ENCODE measurements around the gene RACK1. TPM values are rescaled to one million over a fixed set of nuclear protein-coding genes. Genes with fewer than 3 reads are reported as not detected.
"Not testable (repeated sequence)": the region's sequence is repeated elsewhere in the genome, so short reads cannot be mapped to it uniquely, and the experiment has no call there.

The RACK1 gene
- total and polyA plus RNA-seq, 2 donors (not counting 3 experiments of a cell fraction or from before 2014, with no cell fraction given), result 1,910 to 5,629 TPM

- DNase-seq (ENCODE audit: low read depth, low spot score) (no peak), FAIRE-seq (no peak)
- Histone ChIP-seq H3K27me3 (ENCODE audit: control insufficient read depth in 2 of 2, insufficient read depth in 2 of 2, low read length in 2 of 2) (peaks cover 0 to 4% of the 10 kb centered on the region in 2 experiments), H3K9ac (replicated peaks; ENCODE audit: extremely low read depth, insufficient read depth, low read length) (no peak overlapping the region), H3K4me1 (ENCODE audit: control insufficient read depth, extremely low read depth, insufficient read depth, low read length) (peaks cover 3% of the 10 kb centered on the region), H3K27ac (ENCODE audit: insufficient read depth, low read depth, low read length) (no peak overlapping the region), H4K20me1 (replicated peaks; ENCODE audit: control insufficient read depth, extremely low read depth, insufficient read depth, low read length) (no peaks in the 10 kb centered on the region), H3K36me3 (ENCODE audit: control insufficient read depth in 2 of 2, extremely low read depth in 1 of 2, insufficient read depth in 2 of 2, low read length in 2 of 2) (no peaks in the 10 kb centered on the region), H3K4me2 (ENCODE audit: insufficient read depth, low read length) (no peak overlapping the region), H3K9me1 (replicated peaks; ENCODE audit: control insufficient read depth, extremely low read depth, insufficient read depth, low read length) (no peaks in the 10 kb centered on the region), H3K4me3 (replicated peaks in 1 of 3; ENCODE audit: insufficient read depth in 1 of 3, low read depth in 1 of 3, low read length in 3 of 3) (no peak overlapping the region), H2AFZ (ENCODE audit: low read depth, low read length) (no peak overlapping the region), H3K79me2 (ENCODE audit: control insufficient read depth, insufficient read depth, low read length) (no peaks in the 10 kb centered on the region), H3K9me3 (replicated peaks; ENCODE audit: control insufficient read depth, insufficient read depth, low read length) (no peaks in the 10 kb centered on the region)
- dilution Hi-C loops (cut with MboI; ENCODE audit: extremely low pct_ligation_motif_present, low sequenced_read_pairs), result no loop called here
- no TSS peak for BruUV-seq (replicated peaks)
- TF ChIP-seq POLR2AphosphoS5 (IDR thresholded peaks at IDR 0.05; ENCODE audit: insufficient read depth, low read depth, low read length) (no peak), MYC (IDR thresholded peaks at IDR 0.05; ENCODE audit: low read depth, low read length) (no peak), POLR2A (IDR thresholded peaks at IDR 0.05; ENCODE audit: low read depth, low read length) (no peak), FOS (IDR thresholded peaks at IDR 0.05; ENCODE audit: borderline replicate concordance, insufficient read depth, low read length) (no peak), GATA2 (IDR thresholded peaks at IDR 0.05; ENCODE audit: insufficient read depth, insufficient read length, low read depth, low read length) (no peak), MAX (IDR thresholded peaks at IDR 0.05; ENCODE audit: insufficient read depth, insufficient read length) (no peak), CTCF (IDR thresholded peaks at IDR 0.05; ENCODE audit: extremely low read depth in 1 of 2, insufficient read depth in 1 of 2, low read depth in 1 of 2, low read length in 2 of 2) (no peak), JUN (IDR thresholded peaks at IDR 0.05; ENCODE audit: borderline replicate concordance, insufficient read depth, insufficient read length, low read depth) (no peak), EZH2 (IDR thresholded peaks at IDR 0.05; ENCODE audit: borderline replicate concordance, low read depth, low read length, severe bottlenecking) (no peak)
- intact Hi-C loops (cut with micrococcal nuclease), result no loop called here
- ChIA-PET POLR2A (no interaction called here), CTCF (no interaction called here)
Observed at GRCh38 chr5:181211208-181211607, 32.5 kb downstream of the RACK1 start.

- H3K9me1 ChIP-seq (replicated peaks; ENCODE audit: control insufficient read depth, extremely low read depth, insufficient read depth, low read length); dilution Hi-C loops (cut with MboI; ENCODE audit: extremely low pct_ligation_motif_present, low sequenced_read_pairs); POLR2A ChIA-PET; H3K27ac ChIP-seq (ENCODE audit: insufficient read depth, low read depth, low read length); H3K4me2 ChIP-seq (ENCODE audit: insufficient read depth, low read length); H2AFZ ChIP-seq (ENCODE audit: low read depth, low read length); CTCF ChIA-PET; DNase-seq (ENCODE audit: low read depth, low spot score); BruUV-seq (replicated peaks); H3K79me2 ChIP-seq (ENCODE audit: control insufficient read depth, insufficient read depth, low read length); H3K27me3 ChIP-seq (ENCODE audit: control insufficient read depth in 2 of 2, insufficient read depth in 2 of 2, low read length in 2 of 2); FAIRE-seq; H3K36me3 ChIP-seq (ENCODE audit: control insufficient read depth in 2 of 2, extremely low read depth in 1 of 2, insufficient read depth in 2 of 2, low read length in 2 of 2); H3K4me3 ChIP-seq (replicated peaks in 1 of 3; ENCODE audit: insufficient read depth in 1 of 3, low read depth in 1 of 3, low read length in 3 of 3); H3K4me1 ChIP-seq (ENCODE audit: control insufficient read depth, extremely low read depth, insufficient read depth, low read length); intact Hi-C loops (cut with micrococcal nuclease); H4K20me1 ChIP-seq (replicated peaks; ENCODE audit: control insufficient read depth, extremely low read depth, insufficient read depth, low read length); H3K9me3 ChIP-seq (replicated peaks; ENCODE audit: control insufficient read depth, insufficient read depth, low read length); H3K9ac ChIP-seq (replicated peaks; ENCODE audit: extremely low read depth, insufficient read depth, low read length): not testable (repeated sequence)
Observed at GRCh38 chr5:181210698-181211097, 33.0 kb downstream of the RACK1 start.

- H4K20me1 ChIP-seq (replicated peaks; ENCODE audit: control insufficient read depth, extremely low read depth, insufficient read depth, low read length); H2AFZ ChIP-seq (ENCODE audit: low read depth, low read length); intact Hi-C loops (cut with micrococcal nuclease); DNase-seq (ENCODE audit: low read depth, low spot score); H3K36me3 ChIP-seq (ENCODE audit: control insufficient read depth in 2 of 2, extremely low read depth in 1 of 2, insufficient read depth in 2 of 2, low read length in 2 of 2); H3K9me1 ChIP-seq (replicated peaks; ENCODE audit: control insufficient read depth, extremely low read depth, insufficient read depth, low read length); FAIRE-seq; BruUV-seq (replicated peaks); H3K79me2 ChIP-seq (ENCODE audit: control insufficient read depth, insufficient read depth, low read length); H3K9ac ChIP-seq (replicated peaks; ENCODE audit: extremely low read depth, insufficient read depth, low read length); H3K9me3 ChIP-seq (replicated peaks; ENCODE audit: control insufficient read depth, insufficient read depth, low read length); H3K27me3 ChIP-seq (ENCODE audit: control insufficient read depth in 2 of 2, insufficient read depth in 2 of 2, low read length in 2 of 2); CTCF ChIA-PET; dilution Hi-C loops (cut with MboI; ENCODE audit: extremely low pct_ligation_motif_present, low sequenced_read_pairs); H3K27ac ChIP-seq (ENCODE audit: insufficient read depth, low read depth, low read length); H3K4me3 ChIP-seq (replicated peaks in 1 of 3; ENCODE audit: insufficient read depth in 1 of 3, low read depth in 1 of 3, low read length in 3 of 3); H3K4me2 ChIP-seq (ENCODE audit: insufficient read depth, low read length): not testable (repeated sequence)
- H3K4me1 ChIP-seq (ENCODE audit: control insufficient read depth, extremely low read depth, insufficient read depth, low read length), result peaks cover 12% of the 10 kb centered on the region
- POLR2A ChIA-PET, result interaction anchor here (0.8 kb wide), 1 partner anchor 14 kb away, joined by 3 read pairs; no protein-coding TSS in a partner anchor
Observed at GRCh38 chr5:181210148-181210547, 33.6 kb downstream of the RACK1 start.

All from endothelial cell of umbilical vein (primary cell).